A549 treated with GW870086 at 1 μM for 4 hours (cell line): ENCODE measurements around the gene GORASP2. TPM values are rescaled to one million over a fixed set of nuclear protein-coding genes. Genes with fewer than 3 reads are reported as not detected.

Experiments
- total RNA-seq: library from RNA; stranded (reverse); fragments of 200-300 nt; extraction: Qiagen RNA extraction; gene quantifications from 5 replicates; pipeline ENCODE4 v1.2.3, GENCODE V29; 2022; ENCODE audit warnings: low read depth

Gene GORASP2
- total RNA-seq = 83.1 to 105 TPM (median 90.4 TPM) in 5 replicates

DNA sequence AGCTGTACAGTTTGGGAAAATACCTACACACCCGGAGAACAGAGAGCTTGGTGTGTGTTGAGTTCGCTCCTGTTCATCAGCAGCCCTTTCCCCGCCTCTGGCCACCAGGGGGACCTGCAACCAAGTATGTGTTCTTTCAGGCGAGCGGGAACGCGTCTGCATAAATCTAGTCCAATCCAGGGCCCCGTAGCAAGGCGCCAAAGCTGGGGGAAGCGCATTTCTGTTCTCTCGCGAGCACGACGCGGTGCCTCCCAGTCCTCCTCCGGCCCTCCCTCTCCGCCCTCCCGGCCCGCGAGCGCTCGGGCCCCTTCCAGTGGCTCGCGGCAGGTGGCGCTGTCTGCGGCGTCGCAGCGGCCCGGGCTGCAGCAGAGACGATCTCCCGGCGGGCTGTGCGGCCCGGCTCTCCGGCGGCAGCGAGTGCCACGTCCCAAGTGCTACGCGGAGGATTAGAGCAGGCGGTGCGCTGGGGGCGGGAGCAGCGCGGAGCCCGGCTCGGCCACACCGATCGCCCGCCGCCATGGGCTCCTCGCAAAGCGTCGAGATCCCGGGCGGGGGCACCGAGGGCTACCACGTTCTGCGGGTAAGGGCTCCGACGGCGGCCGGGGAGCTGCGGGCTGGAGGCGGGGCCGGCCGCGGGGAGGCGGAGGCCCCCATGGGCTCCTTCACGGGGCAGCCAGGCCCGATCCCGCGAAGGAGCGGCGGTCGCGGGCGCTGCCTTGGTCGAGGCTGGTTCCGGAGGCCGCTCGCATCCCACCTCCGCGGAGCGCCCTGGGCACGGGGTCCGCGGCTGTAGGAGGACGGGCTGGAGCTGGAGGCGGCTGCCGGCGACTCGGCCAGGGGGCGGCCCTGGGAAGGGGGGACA lies at the start of gene GORASP2:
Gene GORASP2 (plus strand): TSS at position 430 of the 862 bp plus-strand sequence. CDS start 88 bp downstream, at position 518.

Other genes starting within 250 kb of the GORASP2 start
- not detected in 5 replicates for gene SP5, start 213.9 kb upstream of the GORASP2 start, total RNA-seq
- gene ERICH2, start 158.9 kb upstream of the GORASP2 start, total RNA-seq = not detected in 5 replicates
- 0.38 to 0.71 TPM (median 0.53 TPM) in 5 replicates for gene GAD1, start 112.4 kb upstream of the GORASP2 start, total RNA-seq
- 16.5 to 26.1 TPM (median 24.2 TPM) in 5 replicates for gene TLK1, start 231.6 kb downstream of the GORASP2 start, total RNA-seq